H1 (cell line): ENCODE measurements around the gene MGLL. TPM values are rescaled to one million over a fixed set of nuclear protein-coding genes. Genes with fewer than 3 reads are reported as not detected.

Experiments
- NRF1 ChIP-seq: IDR thresholded peaks from 2 replicates; pipeline ENCODE4 v1.6.1; 2011; ENCODE audit warnings: mild to moderate bottlenecking, low read depth, low read length, improper control_type of control experiment
- SRF ChIP-seq: IDR thresholded peaks from 2 replicates; pipeline ENCODE4 v1.6.1; 2011; ENCODE audit warnings: mild to moderate bottlenecking, low read depth, low read length, moderate library complexity
- polyA plus RNA-seq, 7 experiments: library from polyadenylated mRNA; depleted of rRNA in 3 of 7; stranded (reverse) in 5 of 7; unstranded in 2 of 7; fragments of >200 nt in 5 of 7; fragments of 200-250 nt in 2 of 7; gene quantifications; 1 replicate in 5 of 7; 2 replicates in 1 of 7; 4 replicates in 1 of 7; pipeline versions ENCODE4 v1.2.1 to v1.2.3, GENCODE V29; 2011 to 2013; ENCODE audit warnings: missing spikeins in 2 of 7, mixed read lengths in 2 of 7
- total RNA-seq: library from RNA; stranded (reverse); fragmentation: NEBNext Ultra II Directional; extraction: Animal tissue kit (Norgen Biotek cat#: 25700); gene quantifications from 2 replicates; pipeline ENCODE4 v1.2.1, GENCODE V29; 2021
- TF ChIP-seq, protein P1 (sequence below): IDR thresholded peaks from 2 replicates; pipeline ENCODE4 v1.6.1; 2012; ENCODE audit warnings: inconsistent platforms

Gene MGLL
- total and polyA plus RNA-seq, 2 of the 8 experiments (the other 6 are each of a cell fraction or from before 2014, with no cell fraction given), result 0.05 to 0.34 TPM

- TF ChIP-seq, protein P1, sequence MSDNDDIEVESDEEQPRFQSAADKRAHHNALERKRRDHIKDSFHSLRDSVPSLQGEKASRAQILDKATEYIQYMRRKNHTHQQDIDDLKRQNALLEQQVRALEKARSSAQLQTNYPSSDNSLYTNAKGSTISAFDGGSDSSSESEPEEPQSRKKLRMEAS, result no peak
- TF ChIP-seq SRF (no peak), NRF1 (no peak)
- TF ChIP-seq, all 59 proteins: peak for 0
These were observed 175.0 kb downstream of the MGLL start (continued) for GRCh38 chr3:127647166-127647844.
